NCI-H345 treated with DMSO at 0.1 percent for 48 hours (cell line): ENCODE results near the gene PFDN4.

Experiments
- DNase-seq: peaks from one replicate; lab custom pipeline; 2025; ENCODE audit not compliant: unreplicated experiment; lab: John Stamatoyannopoulos, UW

The PFDN4 gene

GRCh38 chr20:54200487-54201267 is 7.2 kb upstream of the PFDN4 start:
- DNase-seq: no peak

DNA sequence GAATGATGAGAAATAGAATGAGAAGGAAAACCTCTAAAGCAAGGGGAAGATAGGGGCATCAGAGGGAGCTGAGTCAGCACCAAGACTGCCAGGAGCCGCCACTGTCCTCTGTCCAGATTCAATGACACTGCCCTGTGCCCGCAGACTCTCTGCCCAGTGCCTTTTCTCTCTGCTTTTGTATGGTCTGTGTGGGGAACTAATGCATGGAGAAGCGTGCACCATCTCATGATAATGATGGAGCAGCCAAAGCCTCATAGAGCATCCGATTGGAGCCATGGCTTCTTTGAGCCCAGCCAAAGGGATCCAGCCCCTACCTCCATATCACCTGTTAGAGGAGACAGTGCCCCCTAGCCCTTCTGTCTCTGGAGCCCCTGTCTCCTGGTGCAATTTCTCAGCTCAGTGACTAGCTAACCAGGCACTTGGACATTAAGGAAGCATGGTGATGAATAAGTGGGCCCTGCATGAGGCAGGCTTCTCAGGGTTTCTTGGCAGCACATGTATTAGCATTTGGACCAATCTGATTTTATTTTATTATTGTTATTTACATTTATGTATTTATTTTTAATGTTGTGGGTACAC is 6.5 kb upstream of the PFDN4 start:
- no peak for DNase-seq

GRCh38 chr20:54203281-54203680 is 4.6 kb upstream of the PFDN4 start:
- no peak for DNase-seq

DNA sequence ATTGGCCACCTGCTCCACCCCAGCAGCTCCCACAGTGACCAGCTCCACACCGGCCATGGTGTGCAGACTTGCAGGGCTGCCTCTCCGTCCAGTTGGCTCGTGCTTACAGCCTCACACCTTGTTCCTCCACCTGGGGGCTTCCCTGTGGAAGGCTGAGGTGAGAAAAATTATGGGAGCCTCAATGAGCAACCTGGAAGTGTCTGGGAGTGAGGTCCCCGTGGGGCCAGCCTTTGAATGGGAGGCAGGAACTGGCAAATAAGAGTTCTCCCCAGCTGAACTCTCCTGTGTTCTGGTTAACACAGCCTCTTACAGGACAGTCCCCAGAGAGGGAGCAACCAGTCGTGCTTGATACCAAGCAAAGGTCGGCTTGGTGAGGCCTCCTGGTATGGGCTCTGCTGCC is 3.8 kb upstream of the PFDN4 start:
- no peak for DNase-seq

- no peak for DNase-seq
Measured at GRCh38 chr20:54204481-54204880, 3.4 kb upstream of the PFDN4 start.

DNA sequence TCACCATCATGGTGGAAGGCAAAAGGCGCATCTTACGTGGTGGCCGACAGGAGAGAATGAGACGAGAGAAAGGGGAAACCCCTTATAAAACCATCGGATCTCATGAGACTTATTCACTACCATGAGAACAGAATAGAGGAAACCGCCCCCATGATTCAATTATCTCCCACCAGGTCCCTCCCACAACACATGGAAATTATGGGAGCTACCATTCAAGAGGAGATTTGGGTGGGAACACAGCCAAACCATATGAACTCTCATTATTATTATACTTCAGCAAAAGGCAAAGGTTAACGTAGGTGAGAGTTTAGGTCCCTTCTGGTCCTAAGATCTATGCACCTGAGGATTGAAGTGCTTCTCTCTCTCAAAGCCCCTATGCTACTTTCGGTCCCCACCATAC is 2.4 kb upstream of the PFDN4 start:
- no peak for DNase-seq

DNA sequence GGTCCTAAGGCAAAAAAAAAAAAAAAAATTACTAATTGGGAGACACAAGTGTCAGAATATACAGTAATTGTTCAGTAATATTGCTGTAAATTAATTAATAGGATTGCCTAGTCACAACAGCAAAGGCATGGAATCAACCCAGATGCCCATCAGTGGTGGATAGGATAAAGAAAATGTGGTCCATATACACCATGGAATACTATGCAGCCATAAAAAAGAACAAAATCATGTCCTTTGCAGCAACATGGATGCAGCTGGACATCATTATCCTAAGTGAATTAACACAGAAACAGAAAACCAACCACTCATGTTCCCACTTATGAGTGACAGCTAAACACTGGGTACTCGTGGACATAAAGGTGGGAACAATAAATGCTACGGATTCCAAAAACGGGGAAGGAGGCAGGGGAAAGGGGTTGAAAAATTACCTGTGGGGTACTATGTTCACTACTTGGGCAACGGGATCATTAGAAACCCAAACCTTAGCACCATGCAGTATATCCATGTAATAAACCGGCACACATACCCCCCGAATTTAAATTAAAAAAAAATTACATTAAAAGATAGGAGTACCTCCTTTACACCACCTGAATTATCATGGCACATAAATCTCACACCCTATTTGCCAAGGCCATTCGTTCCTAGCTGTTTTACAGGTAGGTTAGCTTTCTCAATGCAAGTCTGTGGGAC is 689 bp upstream of the PFDN4 start:
- no peak for DNase-seq

GRCh38 chr20:54208548-54209176 is 775 bp downstream of the PFDN4 start:
- DNase-seq: no peak

DNA sequence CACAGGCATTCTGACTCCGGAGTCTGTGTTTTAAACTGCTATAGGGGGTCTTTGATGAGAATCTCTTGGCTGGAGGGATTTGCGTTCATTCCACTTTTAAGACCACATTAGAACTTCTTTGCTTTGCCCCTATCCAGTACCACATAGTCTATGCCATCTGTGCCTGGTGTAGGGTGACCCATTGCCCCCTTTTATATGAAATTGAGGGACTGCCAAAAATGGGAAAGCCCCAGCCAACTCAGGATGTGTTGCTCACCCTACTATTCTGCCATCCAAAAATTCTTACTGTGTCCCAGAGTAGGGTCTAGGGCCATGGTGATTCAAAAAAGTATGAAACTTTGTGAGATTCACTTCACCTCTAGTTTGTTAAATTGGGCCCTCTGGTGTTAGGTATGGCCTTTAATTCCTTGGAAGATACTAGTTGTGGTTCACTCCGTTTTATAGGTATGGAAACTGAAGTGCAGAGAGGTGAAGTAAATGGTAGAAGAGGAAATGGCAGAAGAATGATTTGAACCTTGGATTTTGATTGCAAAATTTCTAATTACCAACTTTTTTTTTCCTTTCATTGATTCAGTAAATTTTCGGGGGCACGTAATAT is 1.4 kb downstream of the PFDN4 start:
- DNase-seq: no peak

- DNase-seq: no peak
Measured at GRCh38 chr20:54212226-54212625, 4.3 kb downstream of the PFDN4 start.

DNA sequence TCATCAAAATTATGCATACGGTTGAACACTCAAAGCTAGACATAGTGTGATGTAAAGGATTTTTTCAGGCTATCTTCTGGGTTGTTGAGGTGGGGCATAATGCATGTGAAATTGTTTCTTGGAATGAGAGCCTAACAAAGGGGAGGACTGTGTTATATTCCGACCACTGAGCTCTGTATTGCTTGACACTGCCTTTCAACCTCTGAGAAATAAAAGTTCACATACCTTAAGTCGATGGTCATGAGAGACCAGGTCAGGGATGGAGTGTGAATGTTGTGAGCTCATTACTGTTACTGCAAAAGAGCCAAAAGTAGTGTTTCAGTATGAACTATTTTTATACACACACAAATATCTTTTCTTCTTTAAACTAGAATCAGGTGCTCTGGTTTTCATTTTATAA is 5.0 kb downstream of the PFDN4 start:
- no peak for DNase-seq

DNA sequence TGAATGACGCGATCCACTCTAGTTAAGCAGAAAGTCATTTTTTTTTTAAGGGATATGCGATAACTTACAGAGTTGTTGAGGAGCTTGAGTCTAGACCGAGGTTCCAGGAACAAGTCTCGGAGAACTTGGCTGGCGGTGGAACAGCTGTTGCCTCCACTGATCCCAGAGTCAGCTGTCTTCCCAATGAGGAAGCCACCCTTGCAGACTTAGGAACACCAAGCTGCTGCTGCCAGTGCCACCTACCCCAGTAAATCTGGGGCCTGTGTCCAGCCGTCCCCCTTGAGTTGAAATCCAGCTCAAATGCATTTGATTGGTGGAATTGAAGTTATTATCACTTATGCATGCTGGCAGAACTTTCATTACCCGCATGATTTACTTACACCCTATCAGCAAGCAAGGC is 6.7 kb downstream of the PFDN4 start:
- DNase-seq: no peak

DNA sequence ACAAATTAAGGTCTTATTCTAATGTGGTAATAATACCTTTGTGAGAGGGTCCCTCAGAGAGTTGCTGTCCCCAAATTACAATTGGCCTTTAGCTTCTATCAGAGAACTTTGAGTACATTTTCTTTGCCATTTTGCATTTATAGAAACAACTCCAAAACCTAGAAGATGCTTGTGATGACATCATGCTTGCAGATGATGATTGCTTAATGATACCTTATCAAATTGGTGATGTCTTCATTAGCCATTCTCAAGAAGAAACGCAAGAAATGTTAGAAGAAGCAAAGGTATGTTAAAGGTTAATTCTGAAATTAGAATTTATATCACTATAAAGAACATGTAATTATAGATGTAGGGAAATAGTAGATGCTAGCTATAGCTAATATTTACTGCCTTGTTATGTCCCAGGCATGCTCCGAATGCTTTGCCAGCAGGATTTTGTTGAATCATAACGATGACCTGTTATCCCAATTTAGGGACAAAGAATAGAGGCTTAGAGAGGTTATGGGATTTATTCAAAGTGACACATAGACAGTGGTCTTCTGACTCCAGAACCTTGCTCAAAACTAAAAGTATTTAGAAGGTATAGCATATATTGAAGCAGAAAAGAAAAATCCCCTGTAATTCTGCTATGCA is 7.4 kb downstream of the PFDN4 start:
- DNase-seq: no peak

DNA sequence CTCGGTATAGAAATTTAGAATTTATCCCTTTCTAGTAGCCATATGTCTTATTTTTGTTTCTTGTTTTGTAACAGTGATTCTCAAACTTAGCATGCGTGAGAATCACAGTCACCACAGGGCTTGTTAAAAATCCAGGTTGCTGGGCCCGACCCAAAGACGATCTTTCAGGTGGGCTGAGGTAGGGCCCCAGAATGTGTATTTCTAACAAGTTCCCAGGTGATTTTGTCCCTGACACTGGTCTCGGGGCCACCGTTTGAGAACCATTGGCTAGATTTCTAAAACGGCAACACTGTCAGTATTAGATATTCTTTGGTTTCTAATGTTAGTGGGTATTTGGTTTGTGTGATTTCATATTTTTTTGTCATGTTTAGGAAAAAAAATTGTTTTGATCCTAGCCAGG is 9.9 kb downstream of the PFDN4 start:
- no peak for DNase-seq

DNA sequence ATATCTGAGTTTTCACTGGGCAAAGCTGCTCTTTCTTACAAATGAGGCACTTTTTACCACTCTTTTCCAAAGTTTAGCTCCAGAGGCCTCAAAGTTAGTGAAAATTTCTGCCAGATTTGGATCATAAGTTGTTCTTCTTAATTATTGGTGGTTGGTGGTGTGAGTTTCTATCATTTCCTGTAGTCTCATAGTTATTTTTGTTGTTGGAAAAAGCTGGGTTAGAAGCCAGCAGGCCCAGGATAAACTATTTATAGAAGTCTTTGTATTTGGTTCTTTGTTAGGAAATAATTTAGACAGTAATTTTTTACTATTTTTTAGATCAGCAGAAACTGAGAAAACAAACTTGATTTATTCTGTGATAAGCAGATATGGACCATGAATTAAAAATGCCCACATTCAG is 10.6 kb downstream of the PFDN4 start:
- DNase-seq: no peak

DNA sequence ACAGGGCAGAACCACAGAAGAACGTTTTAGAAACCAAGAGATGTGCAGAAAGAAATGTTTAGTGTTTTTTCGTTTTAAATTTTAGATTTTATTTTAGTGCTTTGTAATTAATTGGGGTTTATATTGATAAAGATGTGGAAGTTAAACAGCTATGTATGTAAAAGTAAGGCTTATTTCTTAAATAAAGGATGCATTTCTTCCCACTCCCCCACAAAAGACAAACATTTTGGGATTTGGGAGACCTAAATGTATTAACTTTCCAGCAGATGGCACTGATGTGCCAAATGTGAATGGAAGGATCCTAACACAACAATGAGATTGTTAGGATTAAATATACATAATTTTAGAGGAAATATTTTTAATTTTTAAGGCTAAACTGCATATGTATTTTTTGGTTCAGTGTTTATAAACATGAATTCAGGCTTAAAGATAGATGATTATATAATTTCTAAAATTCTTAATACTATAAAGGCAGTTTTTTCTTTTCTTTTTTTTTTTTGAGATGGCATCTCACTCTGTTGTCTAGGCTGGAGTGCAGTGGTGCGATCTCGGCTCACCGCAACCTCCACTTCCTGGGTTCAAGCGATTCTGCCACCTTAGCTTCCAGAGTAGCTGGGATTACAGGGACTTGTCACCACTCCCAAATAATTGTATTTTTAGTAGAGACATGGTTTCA is 12.0 kb downstream of the PFDN4 start:
- DNase-seq: peak; percentile 26

- DNase-seq: no peak
Measured at GRCh38 chr20:54220722-54221121, 12.8 kb downstream of the PFDN4 start.

DNA sequence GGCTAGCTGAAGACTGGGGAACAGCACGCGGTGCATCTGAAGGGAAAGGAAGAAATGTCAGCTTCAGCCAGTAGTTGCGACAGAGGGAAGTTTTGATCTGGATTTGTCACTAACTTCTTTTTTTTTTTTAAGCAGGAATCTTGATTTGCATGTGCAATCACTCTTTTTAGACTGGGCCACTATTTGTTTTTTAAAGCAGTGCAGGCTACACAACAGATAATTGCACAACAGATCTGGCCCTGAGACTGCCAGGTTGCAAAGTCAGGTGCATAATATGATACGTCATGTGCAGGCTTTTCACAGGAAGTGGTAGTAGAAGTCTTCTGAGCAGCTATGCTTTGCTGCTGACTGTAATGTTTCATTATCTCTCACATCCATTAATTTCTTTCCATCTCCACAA is 13.5 kb downstream of the PFDN4 start:
- DNase-seq: no peak

- peak; percentile 79 for DNase-seq
Measured at GRCh38 chr20:54221996-54222890, 14.4 kb downstream of the PFDN4 start.
